HG03432 (cell line): Measurements from ENCODE around the gene ZNF557.

ENCODE experiments used
- ATAC-seq: cut with Tn5 transposase; IDR thresholded peaks from one replicate; pipeline ENCODE4 v1.9.1; 2021; ENCODE audit warnings: mild to moderate bottlenecking, moderate library complexity; ENCODE audit not compliant: unreplicated experiment

ZNF557 gene

DNA sequence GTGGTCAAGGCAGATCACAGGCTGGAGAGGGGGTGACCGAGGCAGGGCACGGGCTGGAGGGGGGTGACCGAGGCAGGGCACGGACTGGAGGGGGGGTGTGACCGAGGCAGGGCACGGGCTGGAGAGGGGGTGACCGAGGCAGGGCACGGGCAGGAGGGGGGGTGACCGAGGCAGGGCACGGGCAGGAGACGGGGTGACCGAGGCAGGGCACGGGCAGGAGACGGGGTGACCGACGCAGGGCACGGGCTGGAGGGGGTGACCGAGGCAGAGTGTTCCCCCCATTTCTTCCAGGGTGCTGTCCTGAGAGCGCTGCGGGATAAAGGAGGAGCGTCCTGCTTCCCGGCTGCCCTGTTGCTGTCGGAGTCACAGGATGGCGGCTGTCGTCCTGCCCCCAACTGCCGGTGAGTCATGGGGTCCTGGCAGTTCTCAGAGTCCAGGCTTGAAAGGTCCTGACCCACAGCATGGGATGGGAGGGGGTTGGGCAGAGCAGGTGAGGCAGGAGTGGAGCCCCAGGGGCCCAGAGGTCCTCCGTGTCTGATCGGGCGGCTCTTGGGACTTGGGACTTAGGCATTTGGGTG lies 5.3 kb downstream of the ZNF557 start:
- ATAC-seq: no peak

DNA sequence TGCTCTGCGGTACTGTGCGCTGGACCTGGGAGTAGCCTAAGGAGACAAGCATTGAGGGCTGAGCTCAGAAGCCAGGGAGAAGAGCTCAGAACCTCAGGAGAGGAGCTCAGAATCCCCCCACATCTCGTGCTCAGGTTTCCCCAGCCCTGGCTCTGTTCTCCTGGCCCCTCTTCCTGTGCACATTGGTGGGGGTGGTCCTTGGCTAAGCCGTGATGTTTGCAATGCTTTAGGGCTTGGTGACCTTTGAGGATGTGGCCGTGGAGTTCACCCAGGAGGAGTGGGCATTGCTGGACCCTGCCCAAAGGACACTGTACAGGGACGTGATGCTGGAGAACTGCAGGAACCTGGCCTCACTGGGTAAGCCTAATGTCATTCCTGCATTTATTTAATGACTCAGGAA lies 6.6 kb downstream of the ZNF557 start:
- no peak for ATAC-seq

DNA sequence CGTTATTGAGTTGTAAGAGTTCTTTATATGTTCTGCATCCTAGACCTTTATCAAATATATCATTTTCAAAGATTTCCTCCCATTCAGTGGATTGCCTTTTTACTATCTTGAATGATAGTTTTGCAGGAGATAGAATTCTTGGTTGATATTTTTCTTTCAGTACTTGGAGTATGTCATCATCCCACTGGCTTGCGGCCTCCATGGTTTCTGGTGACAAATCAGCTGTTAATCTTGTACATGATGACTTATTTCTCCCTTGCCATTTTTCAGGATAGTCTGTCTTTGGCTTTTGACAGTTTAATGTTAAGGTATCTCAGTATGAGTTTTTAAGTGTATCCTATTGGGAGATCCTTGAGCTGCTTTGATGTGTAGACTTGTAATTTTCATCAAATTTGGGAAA lies 8.5 kb downstream of the ZNF557 start:
- ATAC-seq: no peak

DNA sequence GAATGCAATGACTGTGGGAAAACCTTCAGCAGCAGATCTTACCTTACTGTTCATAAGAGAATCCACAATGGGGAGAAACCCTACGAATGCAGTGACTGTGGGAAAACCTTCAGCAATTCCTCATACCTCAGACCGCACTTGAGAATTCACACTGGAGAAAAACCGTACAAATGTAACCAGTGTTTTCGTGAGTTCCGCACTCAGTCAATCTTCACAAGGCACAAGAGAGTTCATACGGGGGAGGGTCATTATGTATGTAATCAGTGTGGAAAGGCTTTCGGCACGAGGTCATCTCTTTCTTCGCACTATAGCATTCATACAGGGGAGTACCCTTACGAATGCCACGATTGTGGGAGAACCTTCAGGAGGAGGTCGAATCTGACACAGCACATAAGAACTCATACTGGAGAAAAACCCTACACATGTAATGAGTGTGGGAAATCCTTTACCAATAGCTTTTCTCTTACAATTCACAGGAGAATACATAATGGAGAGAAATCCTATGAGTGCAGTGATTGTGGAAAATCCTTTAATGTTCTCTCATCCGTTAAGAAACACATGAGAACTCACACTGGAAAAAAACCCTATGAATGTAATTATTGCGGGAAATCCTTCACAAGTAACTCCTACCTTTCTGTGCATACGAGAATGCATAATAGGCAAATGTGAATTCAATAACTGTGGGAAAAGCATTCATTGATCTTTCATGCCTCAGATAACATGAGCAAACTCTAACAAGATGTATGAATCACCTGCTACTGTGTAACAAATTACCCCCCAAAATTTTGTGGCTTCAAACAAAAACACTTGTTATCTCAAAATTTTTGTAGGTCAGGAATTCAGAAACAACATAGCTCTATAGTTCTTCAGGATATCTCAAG lies 13.8 kb downstream of the ZNF557 start:
- no peak for ATAC-seq

DNA sequence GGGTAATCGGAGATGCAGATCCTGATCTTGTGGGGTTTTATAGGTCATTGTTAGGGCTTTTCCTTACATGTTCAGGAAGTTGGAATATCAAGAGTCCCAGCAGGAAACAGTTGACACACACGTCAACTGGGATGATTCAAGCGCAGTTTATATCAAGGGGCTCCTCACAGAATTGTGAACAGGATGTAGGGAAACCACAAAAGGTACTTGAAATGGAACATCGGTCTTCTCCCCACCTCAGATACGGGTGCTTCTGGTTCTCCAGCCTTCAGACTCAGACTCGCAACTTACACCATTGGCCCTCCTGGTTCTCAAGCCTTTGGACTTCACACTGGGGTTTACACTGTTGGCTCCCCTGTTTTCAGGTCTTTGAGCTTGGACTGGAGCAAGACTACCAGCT lies 19.5 kb downstream of the ZNF557 start:
- ATAC-seq: no peak

DNA sequence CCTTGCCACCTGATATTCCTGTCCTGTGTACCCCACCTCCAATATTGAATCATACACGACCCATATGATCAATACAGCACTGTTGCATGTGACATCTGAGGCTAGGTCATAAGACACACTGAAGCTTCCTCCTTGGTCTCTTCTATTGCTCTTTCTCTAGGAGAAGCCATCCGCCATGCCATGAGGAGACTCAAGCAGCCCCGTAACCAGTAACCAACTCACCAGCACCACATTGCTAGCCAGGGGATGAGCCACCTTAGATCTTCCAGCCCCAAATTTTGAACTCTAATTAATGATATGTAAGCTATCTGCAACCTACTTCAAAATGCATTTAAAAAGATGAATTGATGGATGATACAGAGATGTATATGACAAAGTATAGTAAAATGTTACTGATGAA lies 28.6 kb downstream of the ZNF557 start:
- no peak for ATAC-seq

DNA sequence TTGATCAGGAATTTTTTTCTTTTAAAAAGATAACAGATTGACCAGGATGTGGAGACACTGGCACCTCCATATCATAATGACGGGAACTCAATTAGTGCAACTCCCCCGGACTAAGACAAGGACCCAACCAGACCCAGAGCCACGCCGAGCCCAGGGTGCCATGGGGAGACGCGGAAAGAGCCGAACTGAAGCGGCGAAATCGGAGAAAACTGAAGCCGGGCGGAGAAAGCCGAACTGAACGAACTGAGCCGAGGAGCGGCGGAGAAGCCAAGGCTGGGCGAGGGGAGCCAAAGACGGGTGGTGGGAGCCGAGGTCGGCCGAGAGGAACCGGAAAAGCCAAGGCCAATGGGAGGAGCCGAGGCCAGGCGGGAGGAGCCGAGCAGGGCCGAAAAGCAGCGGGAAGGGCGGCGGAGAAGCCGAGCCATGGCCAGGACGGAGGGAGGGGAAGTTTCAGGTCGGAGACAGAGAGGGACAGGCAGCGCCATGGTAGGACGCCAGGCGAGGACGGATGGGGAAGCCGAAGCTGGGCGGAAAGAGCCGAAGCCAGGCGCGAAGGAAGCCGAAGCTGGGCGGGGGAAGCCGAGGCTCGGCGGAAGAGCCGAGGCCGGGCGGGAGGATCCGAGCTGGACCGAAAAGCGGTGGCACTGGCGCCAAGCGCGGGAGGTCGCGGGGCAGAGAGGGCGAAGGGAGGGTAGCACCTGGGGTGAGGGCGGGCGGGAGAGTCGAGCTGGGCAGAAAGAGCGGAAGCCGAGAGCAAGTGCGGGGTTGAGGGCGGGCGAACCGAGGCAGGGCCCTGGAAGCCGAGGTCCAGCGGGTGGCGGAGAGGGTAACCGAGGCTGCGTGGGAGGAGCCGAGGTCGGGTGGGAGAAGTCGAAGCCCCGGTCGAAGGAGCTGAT lies 29.4 kb downstream of the ZNF557 start:
- ATAC-seq: peak; percentile 86

DNA sequence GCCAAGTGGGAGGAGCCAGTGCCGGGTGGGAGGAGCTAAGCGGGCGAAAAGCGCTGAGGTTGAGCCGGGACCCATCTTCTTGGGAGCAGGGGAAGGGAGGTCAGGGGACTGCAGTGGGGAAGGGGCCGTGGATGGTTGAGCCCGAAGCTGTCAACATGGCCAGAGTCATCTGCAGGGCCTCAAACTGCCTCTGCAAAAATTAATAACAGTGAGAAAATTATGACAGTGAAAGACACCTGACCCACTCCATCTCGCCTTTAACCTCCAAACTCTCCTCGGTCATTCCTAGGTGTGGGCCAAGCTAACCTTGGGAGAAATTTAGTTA lies 30.1 kb downstream of the ZNF557 start:
- no peak for ATAC-seq

DNA sequence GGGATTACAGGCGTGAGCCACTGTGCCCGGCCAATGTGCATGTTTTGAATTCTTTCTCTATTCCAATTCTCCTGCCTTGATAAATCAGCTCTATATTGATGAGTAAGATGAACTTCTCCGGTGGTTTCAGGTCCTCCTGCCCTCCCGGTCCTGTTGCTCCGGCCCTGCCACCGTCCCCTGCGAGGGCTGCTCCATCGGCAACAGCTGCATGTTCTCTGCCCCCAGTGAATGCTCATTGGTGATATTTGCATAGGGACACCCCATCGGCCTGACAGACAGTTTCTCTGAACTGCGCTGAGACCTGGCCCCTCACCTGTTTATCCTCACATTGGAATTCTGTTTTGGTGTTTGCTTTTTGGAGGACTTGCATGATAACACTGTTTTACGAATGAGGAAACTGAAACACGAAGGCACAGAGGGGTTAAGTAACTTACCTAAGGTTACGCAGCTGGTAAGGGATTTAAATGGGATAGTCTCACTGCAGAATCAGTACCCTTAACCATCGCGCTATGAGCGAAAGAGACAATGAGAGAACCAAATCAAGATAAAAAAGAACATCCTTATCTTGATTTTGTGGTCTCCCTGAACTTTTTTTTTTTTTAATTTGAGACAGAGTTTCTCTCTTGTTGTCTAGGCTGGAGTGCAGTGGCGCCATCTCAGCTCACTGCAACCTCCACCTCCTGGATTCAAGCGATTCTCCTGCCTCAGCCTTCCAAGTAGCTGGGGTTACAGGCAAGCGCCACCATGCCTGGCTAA lies 32.2 kb downstream of the ZNF557 start:
- ATAC-seq: no peak

DNA sequence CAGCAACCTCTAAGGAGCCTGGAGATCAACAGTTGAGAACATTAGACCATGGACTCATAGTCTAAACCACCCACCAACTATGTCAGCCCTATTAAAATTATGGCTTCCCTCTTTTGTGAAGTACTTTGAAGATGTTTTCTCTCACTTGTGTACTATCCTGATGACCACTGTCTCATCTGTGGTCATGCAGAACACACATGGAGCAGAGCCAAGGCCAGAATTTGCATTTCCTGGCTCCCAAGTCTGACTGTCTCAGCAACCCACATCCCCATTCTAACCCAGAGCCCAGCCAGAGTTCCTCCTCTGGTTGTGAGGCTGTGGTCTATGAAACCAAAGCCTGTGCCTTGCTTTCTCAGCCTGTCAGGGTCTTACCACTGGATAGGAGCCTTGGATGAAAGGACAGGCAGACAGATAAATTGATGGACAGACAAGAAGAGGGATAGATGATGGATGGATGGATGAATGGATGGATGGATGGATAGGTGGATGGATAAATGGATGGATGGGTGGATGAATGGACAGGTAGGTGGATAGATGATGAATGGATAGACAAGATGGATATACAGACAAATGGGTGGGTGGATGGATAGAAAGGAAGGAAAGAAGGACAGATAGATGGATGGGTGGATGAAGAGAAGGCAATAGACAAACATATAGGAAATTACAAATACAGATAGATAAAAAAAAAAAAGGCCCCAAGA lies 35.4 kb downstream of the ZNF557 start:
- ATAC-seq: no peak

DNA sequence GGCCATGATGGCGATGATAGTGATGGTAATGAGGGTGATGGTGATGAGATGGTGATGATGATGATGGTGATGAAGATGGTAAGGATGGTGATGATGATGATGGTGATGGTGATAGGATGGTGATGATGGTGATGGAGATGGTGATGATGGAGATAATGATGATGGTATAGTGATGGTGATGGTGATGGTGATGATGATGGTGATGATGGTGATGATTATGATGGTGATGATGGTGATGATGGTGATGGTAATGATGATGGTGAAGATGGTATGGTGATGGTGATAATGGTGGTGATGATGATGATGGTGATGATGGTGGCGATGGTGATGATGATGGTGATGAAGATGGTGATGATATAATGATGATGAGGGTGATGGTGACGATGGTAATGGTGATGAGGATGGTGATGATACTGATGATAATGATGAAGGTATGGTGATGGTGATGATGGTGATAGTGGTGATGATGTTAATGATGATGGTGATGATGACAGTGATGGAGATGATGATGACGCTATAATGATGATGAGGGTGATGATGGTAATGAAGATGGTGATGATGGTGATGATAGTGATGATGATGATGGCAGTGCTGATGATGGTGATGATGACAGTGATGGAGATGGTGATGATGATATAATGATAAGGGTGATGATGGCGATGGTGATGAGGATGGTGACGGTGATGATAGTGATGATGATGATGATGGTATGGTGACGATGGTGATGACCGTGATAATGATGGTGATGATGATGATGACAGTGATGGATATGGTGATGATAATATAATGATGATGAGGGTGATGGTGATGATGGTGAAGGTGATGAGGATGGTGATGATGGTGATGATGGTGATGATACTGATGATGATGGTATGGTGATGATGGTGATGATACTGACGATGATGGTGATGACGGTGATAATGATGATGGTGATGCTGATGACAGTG lies 37.5 kb downstream of the ZNF557 start:
- ATAC-seq: no peak

DNA sequence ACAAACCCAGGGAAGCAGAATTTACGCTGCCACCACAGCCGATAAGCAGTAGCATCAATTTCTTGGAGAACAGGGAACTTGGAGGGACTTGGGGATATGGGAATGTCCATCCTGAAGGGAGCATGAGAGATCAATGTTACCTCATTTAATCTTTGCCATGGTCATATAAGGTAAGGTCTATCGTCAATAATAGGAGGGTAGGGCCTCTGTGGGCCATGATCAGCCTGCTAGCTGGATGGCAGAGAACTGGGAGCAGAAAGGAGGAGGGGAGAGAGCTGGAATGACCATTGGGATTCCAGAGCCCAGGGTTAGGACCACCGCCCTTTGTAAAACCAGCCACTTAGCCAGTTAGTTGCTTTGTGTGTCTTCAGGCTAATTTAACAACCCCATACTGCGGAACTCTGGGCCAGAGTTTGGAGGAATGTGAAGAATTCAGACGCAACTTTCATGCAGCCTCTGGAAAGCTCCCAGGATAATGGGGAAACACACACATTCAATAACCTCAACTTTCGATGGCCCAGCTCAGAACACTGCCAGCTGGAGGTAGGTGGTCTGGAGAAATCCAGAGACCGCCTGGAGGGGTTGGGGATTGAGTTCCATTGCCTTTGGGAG lies 40.3 kb downstream of the ZNF557 start:
- no peak for ATAC-seq

DNA sequence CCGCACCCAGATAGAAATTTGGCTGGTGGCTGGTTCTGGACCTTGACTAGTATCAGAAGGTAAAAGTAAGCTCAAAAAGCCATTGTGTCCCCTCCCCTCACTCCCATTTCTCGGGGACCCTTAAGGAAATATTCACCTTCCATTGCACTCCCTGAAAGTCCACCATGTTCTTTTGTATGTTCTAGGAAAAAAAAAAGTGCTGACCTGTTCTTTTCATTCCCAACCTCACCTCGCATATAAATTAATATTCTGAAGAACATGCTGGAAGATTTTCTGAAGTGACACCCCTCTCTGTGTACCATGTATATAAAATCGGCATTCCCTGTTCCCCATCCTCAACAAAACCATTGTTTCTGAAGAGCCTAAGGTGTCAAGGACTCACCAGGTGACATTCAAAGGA lies 43.2 kb downstream of the ZNF557 start:
- ATAC-seq: no peak

DNA sequence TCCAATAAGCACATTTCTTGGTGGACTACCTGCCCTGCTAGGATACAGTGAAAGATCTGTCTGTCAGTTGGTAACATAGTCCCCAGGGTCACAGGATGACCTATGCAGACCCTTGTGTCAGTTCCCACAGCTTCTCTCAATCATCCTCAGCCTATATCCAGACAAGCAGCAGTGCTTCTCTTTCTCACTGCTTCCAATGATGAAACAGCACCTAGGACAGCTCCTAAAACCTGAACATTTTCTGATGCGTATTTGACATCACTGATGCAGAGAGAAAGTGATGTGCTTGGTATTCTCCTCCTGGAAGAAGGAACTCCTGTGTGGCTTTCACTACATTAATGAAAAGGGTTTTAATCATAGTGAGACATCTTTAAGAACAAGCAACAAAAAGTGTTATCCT lies 43.7 kb downstream of the ZNF557 start:
- no peak for ATAC-seq

DNA sequence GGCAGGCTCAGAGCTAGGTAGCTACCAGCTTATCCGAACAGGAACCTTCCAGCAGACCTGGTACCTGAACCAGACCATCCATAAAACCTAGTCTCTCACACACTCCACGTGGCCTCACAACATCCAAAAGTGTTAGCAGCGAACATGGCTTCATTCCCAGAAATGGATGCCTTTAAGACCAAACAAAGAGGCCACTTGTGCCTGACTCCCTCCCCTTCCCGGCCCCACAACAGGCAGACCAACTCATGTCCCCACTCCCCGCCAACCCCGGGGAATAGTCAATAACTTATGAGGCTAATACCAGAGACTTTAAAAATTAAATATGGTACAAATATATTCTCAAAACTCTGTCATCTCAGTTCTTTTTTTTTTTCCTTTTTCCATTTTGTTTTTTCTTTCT lies 46.2 kb downstream of the ZNF557 start:
- ATAC-seq: no peak

DNA sequence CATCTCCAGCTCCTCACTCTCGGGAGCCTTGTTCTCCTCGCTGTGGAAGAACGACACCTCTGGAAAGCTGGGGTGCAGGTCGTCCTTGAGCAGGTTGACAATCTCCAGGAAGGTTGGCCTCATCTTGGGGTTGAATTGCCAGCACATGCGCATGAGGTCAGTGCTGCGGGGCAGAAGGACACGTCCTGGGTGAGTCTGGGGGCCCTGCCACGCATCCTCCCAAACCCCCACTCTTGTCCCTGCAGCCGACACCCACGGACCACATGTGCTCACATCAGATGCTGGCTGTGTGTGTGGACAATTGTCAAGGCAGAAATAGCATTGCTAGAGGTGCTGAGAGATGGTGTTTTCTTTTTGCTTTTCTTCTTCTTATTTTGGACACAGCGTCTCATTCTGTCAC lies 47.7 kb downstream of the ZNF557 start:
- no peak for ATAC-seq

DNA sequence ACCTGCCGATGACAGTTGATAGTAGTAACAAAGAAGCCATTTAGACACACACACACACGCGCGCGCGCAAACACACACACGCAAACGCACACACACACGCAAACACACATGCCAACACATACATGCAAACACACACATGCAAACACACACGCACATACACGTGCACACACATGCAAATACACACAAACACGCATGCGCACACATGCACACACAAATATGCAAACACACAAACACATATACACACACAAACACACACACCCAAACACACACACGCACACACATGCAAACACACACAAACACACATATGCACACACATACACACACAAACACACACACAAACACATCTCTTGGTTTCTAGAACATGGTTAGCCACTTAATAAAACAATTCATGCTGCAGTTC lies 50.1 kb downstream of the ZNF557 start:
- ATAC-seq: no peak

DNA sequence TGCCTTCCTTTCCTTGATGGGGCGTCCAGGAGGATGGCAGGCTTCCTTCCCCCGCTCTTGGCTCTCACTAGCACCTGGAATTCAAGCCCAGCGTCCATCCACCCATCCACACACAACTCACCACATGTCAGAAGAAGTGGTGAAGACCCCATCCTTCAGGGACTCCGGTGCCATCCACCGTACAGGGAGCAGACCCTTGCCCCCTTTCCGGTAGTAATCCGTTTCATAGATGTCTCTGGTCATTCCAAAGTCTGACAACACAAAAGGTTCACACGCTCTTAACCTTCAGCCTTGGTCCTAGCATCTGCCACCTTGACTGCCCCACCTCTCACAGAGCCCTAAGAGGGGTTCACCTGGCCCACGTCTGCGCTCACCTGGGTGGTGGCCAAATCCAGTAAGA lies 51.0 kb downstream of the ZNF557 start:
- ATAC-seq: no peak

DNA sequence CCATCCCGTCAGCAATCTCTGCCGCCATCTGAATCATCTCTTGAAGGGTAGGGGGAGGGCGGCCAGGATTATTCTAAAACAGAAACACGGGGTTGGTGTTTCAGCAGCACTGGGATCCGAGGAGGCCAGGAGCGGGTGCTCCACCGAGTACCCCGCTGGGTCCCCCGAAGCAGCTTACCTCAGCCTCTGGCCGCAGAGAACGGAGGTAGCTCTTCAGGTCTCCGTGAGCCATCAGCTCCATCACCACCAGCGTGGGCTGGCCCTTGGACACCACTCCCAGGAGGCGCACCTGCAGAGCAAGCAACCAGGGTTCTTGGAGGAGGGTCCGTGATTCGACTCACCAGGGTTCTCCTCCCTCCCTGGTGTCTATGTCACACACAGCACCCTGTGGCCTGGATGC lies 53.2 kb downstream of the ZNF557 start:
- ATAC-seq: no peak
